HG02678 (cell line): ENCODE data around the gene ELAPOR2.
"Not testable (repeated sequence)": the region's sequence is repeated elsewhere in the genome, so short reads cannot be mapped to it uniquely, and the experiment has no call there.

Experiments
- ATAC-seq: cut with Tn5 transposase; IDR thresholded peaks from one replicate; pipeline ENCODE4 v1.9.1; 2021; ENCODE audit warnings: mild to moderate bottlenecking, moderate library complexity; ENCODE audit not compliant: unreplicated experiment

Gene ELAPOR2

GRCh38 chr7:87048839-87049238 lies 10.6 kb downstream of the ELAPOR2 start:
- no peak for ATAC-seq

DNA sequence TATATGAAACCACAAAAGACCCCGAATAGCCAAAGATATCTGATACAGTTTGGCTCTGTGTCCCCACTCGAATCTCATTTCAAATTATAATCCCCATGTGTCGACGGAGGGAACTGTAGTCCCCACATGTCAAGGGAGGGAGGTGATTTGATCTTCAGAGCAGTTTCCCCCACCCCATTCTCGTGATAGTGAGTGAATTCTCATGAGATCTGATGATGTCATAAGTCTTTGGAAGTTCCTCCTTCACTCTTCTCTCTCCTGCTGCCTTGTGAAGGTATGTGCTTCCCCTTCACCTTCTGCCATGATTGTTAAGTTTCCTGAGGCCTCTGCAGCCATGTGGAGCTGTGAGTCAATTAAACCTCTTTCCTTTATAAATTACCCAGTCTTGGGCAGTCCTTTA lies 13.0 kb downstream of the ELAPOR2 start:
- no peak for ATAC-seq

- ATAC-seq, result not testable (repeated sequence)
These were observed 14.7 kb downstream of the ELAPOR2 start for GRCh38 chr7:87044713-87045112.

DNA sequence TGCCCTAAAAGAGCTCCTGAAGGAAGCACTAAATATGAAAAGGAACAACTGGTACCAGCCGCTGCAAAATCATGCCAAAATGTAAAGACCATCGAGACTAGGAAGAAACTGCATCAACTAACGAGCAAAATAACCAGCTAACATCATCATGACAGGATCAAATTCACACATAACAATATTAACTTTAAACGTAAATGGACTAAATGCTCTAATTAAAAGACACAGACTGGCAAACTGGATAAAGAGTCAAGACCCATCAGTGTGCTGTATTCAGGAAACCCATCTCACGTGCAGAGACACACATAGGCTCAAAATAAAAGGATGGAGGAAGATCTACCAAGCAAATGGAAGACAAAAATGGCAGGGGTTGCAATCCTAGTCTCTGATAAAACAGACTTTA lies 17.9 kb downstream of the ELAPOR2 start:
- not testable (repeated sequence) for ATAC-seq

- not testable (repeated sequence) for ATAC-seq
These were observed 19.7 kb downstream of the ELAPOR2 start for GRCh38 chr7:87039691-87040299.

DNA sequence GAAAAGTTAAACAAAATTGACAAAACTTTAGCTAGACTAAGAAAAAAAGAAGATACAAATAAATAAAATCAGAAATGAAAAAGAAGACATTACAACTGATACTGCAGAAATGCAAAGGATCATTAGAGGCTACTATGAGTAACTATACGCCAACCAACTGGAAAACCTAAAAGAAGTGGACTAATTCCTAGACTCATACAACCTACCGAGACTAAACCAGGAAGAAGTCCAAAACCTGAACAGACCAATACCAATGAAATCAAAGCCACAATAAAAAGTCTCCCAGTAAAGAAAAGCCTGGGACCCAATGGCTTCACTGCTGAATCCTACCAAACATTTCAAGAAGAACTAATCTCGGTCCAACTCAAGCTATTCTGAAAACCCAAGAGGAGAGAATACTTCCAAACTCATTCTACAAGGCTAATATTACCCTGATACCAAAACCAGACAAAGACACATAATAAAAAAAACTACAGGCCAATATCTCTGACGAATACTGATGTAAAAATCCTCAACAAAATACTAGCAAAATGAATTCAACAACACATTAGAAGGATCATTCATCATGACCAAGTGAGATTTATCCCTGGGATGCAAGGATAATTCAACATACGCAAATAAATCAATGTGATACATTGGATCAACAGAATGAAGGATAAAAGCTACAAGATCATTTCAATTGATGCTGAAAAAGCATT lies 20.3 kb downstream of the ELAPOR2 start:
- no peak for ATAC-seq

- no peak for ATAC-seq
These were observed 22.5 kb downstream of the ELAPOR2 start for GRCh38 chr7:87036985-87037384.

GRCh38 chr7:87032604-87033339 lies 26.7 kb downstream of the ELAPOR2 start:
- ATAC-seq, result no peak

- no peak for ATAC-seq
These were observed 30.4 kb downstream of the ELAPOR2 start for GRCh38 chr7:87029078-87029477.

- ATAC-seq, result no peak
These were observed 30.8 kb downstream of the ELAPOR2 start for GRCh38 chr7:87028636-87029035.

- ATAC-seq, result no peak
These were observed 31.6 kb downstream of the ELAPOR2 start for GRCh38 chr7:87027900-87028299.

DNA sequence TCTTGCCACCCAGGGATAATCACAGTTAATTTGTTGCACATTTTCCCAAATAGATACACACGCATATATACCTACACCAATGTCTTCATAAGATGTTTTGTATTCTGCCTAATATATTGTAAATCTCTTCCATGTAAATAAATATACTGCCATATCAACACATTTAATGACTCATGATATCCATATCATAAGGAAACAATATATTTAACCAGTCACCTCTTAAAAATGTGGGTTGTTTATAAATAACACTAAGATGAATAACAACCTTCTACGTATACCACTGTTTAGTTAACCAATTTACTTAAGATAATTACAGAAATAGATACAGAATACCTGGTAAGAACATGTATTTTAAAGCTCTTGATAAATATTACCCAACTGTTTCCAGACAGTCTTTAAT lies 38.2 kb downstream of the ELAPOR2 start:
- no peak for ATAC-seq

GRCh38 chr7:87016606-87017005 lies 42.8 kb downstream of the ELAPOR2 start:
- ATAC-seq, result no peak

DNA sequence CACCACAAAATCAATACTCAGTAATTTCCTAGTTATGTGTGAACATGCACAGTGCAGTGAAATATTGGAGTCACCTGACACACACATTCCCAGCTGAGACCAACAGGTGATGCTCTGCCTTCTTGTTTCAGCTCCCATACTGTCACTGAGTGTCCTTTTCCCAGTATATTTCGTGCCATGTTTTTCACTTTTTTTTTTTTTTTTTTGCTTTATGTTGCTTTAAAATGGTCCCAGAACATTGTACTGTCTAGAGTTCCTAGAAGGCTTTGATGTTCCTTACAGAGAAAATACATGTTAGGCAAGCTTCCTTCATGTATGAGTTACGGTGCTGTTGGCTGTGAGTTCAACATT lies 45.6 kb downstream of the ELAPOR2 start:
- ATAC-seq, result no peak

- ATAC-seq, result no peak
These were observed 46.2 kb downstream of the ELAPOR2 start for GRCh38 chr7:87013136-87013839.
